Pons (tissue), 1 donor: ENCODE measurements around the gene SLFN12L.
A peak's percentile ranks its signal among the peaks of the same experiment; 100 is the strongest.
"Not testable (repeated sequence)": the region's sequence is repeated elsewhere in the genome, so short reads cannot be mapped to it uniquely, and the experiment has no call there.

Source experiments
- DNase-seq: peaks from one replicate; pipeline ENCODE4 v3.0.0-alpha.2; 2016; ENCODE audit warnings: low spot score

Gene SLFN12L

GRCh38 chr17:35496451-35497290 lies 40.8 kb downstream of the SLFN12L start:
- no peak for DNase-seq

- DNase-seq, result no peak
Measured at GRCh38 chr17:35493040-35493439, 44.4 kb downstream of the SLFN12L start.

- no peak for DNase-seq
Measured at GRCh38 chr17:35491417-35491816, 46.1 kb downstream of the SLFN12L start.

- DNase-seq, result no peak
Measured at GRCh38 chr17:35489944-35490343, 47.5 kb downstream of the SLFN12L start.

GRCh38 chr17:35488991-35489390 lies 48.5 kb downstream of the SLFN12L start:
- no peak for DNase-seq

- DNase-seq, result no peak
Measured at GRCh38 chr17:35486920-35487732, 50.4 kb downstream of the SLFN12L start.

- no peak for DNase-seq
Measured at GRCh38 chr17:35479271-35479670, 58.2 kb downstream of the SLFN12L start.

- DNase-seq, result no peak
Measured at GRCh38 chr17:35477248-35477647, 60.2 kb downstream of the SLFN12L start.

GRCh38 chr17:35476283-35476820 lies 61.1 kb downstream of the SLFN12L start:
- DNase-seq, result no peak

GRCh38 chr17:35468475-35468874 lies 69.0 kb downstream of the SLFN12L start:
- DNase-seq, result no peak

- no peak for DNase-seq
Measured at GRCh38 chr17:35467824-35468223, 69.7 kb downstream of the SLFN12L start.

- no peak for DNase-seq
Measured at GRCh38 chr17:35460354-35460851, 77.1 kb downstream of the SLFN12L start.

GRCh38 chr17:35454035-35454434 lies 83.4 kb downstream of the SLFN12L start:
- DNase-seq, result not testable (repeated sequence)

GRCh38 chr17:35453171-35453570 lies 84.3 kb downstream of the SLFN12L start:
- no peak for DNase-seq

GRCh38 chr17:35449371-35449931 lies 88.0 kb downstream of the SLFN12L start:
- DNase-seq, result no peak

- no peak for DNase-seq
Measured at GRCh38 chr17:35448899-35449227, 88.6 kb downstream of the SLFN12L start.

GRCh38 chr17:35448214-35448898 lies 89.1 kb downstream of the SLFN12L start, which contains the start of gene SLFN13:
Gene SLFN13 (minus strand): TSS chr17:35448766. CDS start chr17:35445680, 3,086 bp downstream.
- DNase-seq, result peak; percentile 22

GRCh38 chr17:35447499-35447898 lies 90.0 kb downstream of the SLFN12L start:
- peak; percentile 17 for DNase-seq

GRCh38 chr17:35438433-35438832 lies 99.0 kb downstream of the SLFN12L start:
- no peak for DNase-seq

GRCh38 chr17:35433075-35433894 lies 104.2 kb downstream of the SLFN12L start:
- DNase-seq, result peak; percentile 34
